ENCODE measurements around the gene HLF. TPM values are rescaled to one million over a fixed set of nuclear protein-coding genes. Genes with fewer than 3 reads are reported as not detected.

HLF gene
- total and polyA plus RNA-seq, 8 donors: 1.6 to 42.4 (median 9.6) TPM

DNA sequence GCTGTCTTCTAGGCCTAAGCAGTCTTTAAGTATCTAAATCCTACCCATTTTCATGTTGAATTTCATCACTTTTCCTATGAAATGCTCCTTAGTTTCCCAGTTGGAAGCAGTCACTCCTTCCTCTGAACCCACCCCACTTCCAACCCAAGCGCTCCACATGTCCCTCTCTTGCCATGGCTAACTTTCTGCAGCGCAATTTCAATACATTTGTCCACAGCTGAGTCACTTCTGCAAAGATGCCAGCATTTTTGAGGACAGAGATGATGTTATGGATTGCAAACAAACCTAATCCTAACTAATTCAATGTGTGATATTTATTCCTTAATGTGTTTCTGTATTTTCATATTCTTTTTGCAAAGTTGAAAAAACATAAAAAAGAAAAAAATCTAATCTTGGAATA is 71.7 kb downstream of the HLF start:
- TF ChIP-seq POLR2A (IDR thresholded peaks at IDR 0.05) (no peak), POLR2AphosphoS5 (IDR thresholded peaks at IDR 0.05) (no peak), EP300 (IDR thresholded peaks at IDR 0.05) (no peak)
- TF ChIP-seq, protein P1, sequence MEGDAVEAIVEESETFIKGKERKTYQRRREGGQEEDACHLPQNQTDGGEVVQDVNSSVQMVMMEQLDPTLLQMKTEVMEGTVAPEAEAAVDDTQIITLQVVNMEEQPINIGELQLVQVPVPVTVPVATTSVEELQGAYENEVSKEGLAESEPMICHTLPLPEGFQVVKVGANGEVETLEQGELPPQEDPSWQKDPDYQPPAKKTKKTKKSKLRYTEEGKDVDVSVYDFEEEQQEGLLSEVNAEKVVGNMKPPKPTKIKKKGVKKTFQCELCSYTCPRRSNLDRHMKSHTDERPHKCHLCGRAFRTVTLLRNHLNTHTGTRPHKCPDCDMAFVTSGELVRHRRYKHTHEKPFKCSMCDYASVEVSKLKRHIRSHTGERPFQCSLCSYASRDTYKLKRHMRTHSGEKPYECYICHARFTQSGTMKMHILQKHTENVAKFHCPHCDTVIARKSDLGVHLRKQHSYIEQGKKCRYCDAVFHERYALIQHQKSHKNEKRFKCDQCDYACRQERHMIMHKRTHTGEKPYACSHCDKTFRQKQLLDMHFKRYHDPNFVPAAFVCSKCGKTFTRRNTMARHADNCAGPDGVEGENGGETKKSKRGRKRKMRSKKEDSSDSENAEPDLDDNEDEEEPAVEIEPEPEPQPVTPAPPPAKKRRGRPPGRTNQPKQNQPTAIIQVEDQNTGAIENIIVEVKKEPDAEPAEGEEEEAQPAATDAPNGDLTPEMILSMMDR (IDR thresholded peaks at IDR 0.05): no peak
- Histone ChIP-seq H3K9me3 (no peaks in the 10 kb centered on the region), H3K27me3 (peaks cover 0 to 4% (median 0%) of the 10 kb centered on the region in 3 donors), H3K4me3 (no peak overlapping the region), H3K27ac (no peak overlapping the region), H3K4me1 (no peaks in the 10 kb centered on the region), H3K36me3 (no peaks in the 10 kb centered on the region)
- no peak for DNase-seq
- intact Hi-C loops (cut with DNase I; ENCODE audit: low total_unique reads): no loop called here
- 92 to 97% (median 95%) methylated on average over 2 of the region's 2 CpGs for WGBS, 5 donors

DNA sequence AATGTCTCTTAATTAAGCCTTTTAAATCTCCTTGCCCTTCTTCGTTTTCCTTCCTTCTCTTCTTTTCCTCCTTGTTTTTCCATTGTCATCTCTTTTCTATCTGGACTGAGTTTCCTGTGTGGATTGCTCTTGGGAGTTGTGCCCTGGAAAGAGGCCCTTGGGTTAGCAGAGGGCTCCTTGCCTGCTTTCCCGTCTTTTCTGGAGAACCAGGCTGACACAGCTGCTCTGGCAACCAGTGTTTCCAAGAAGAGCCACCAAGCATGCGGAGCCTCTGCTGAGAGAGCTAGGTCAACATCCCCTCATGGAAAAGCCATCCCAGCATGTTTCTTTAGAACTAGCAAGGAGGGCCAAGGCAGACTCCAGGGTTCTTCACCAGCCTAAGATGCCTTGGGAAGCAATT is 75.4 kb downstream of the HLF start:
- WGBS, 5 donors: 71 to 78% (median 76%) methylated on average over 3 of the region's 3 CpGs
- Histone ChIP-seq H3K27me3 (peaks cover 0 to 4% (median 0%) of the 10 kb centered on the region in 3 donors), H3K36me3 (no peaks in the 10 kb centered on the region), H3K4me1 (no peaks in the 10 kb centered on the region), H3K27ac (no peak overlapping the region), H3K4me3 (no peak overlapping the region), H3K9me3 (no peaks in the 10 kb centered on the region)
- TF ChIP-seq POLR2A (IDR thresholded peaks at IDR 0.05) (no peak), EP300 (IDR thresholded peaks at IDR 0.05) (no peak), POLR2AphosphoS5 (IDR thresholded peaks at IDR 0.05) (no peak)
- TF ChIP-seq, protein P1 (IDR thresholded peaks at IDR 0.05): no peak
- no peak for DNase-seq
- intact Hi-C loops (cut with DNase I; ENCODE audit: low total_unique reads): no loop called here

DNA sequence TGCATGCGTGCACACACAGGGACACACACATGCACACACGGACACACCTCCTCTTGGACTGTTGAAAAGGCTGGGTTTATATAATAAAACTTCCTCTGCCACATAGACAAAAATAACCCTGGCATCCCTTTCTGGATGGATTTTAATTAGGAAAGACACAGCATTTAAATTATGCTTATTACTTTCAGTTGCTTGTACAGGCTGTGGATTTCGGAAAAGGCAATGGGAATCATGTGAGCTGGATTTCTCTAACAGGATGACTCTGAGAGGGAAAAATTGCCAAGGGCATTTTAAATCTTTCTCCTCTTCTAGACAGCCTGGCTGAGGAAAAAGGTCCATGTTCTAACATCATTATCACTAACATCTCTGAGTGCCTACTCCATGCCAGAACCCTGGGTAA is 75.9 kb downstream of the HLF start:
- DNase-seq: no peak
- no peak overlapping the region for H3K27ac ChIP-seq
- 79 to 94% (median 92%) methylated on average over 3 of the region's 3 CpGs for WGBS, 5 donors
- TF ChIP-seq POLR2AphosphoS5 (IDR thresholded peaks at IDR 0.05) (no peak), POLR2A (IDR thresholded peaks at IDR 0.05) (no peak), EP300 (IDR thresholded peaks at IDR 0.05) (no peak)
- TF ChIP-seq, protein P1 (IDR thresholded peaks at IDR 0.05): no peak
- intact Hi-C loops (cut with DNase I; ENCODE audit: low total_unique reads): no loop called here
- no peak overlapping the region for H3K4me3 ChIP-seq
- no peaks in the 10 kb centered on the region for H3K36me3 ChIP-seq
- no peaks in the 10 kb centered on the region for H3K4me1 ChIP-seq
- H3K27me3 ChIP-seq: peaks cover 0 to 4% (median 0%) of the 10 kb centered on the region in 3 donors
- no peaks in the 10 kb centered on the region for H3K9me3 ChIP-seq

DNA sequence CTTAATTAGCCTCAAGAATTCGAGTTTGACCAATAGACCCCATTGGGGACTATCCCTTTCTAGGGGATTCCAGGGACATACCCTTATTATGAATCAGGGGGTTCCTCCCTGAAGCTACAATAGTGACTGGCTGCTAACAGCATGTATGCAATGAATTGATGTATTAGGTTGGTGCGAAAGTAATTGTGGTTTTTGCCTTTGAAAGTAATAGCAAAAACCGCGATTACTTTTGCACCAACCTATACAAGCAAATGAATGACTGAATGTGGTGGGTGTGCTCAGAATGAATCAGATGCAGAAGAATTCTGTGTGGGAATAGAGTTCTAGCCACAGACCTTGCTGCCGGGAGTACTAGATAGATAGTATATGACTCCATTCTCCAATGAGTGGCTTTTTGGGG is 76.7 kb downstream of the HLF start:
- Histone ChIP-seq H3K27ac (no peak overlapping the region), H3K36me3 (no peaks in the 10 kb centered on the region), H3K4me1 (no peaks in the 10 kb centered on the region), H3K27me3 (peaks cover 0 to 4% (median 0%) of the 10 kb centered on the region in 3 donors), H3K4me3 (no peak overlapping the region), H3K9me3 (no peaks in the 10 kb centered on the region)
- intact Hi-C loops (cut with DNase I; ENCODE audit: low total_unique reads): no loop called here
- DNase-seq: no peak
- 77 to 88% (median 83%) methylated on average over 5 of the region's 5 CpGs for WGBS, 5 donors
- TF ChIP-seq EP300 (IDR thresholded peaks at IDR 0.05) (no peak), POLR2A (IDR thresholded peaks at IDR 0.05) (no peak), POLR2AphosphoS5 (IDR thresholded peaks at IDR 0.05) (no peak)
- TF ChIP-seq, protein P1 (IDR thresholded peaks at IDR 0.05): no peak

All from stomach (tissue), 9 donors.